ENCODE results near the gene TRIM10.

DNA sequence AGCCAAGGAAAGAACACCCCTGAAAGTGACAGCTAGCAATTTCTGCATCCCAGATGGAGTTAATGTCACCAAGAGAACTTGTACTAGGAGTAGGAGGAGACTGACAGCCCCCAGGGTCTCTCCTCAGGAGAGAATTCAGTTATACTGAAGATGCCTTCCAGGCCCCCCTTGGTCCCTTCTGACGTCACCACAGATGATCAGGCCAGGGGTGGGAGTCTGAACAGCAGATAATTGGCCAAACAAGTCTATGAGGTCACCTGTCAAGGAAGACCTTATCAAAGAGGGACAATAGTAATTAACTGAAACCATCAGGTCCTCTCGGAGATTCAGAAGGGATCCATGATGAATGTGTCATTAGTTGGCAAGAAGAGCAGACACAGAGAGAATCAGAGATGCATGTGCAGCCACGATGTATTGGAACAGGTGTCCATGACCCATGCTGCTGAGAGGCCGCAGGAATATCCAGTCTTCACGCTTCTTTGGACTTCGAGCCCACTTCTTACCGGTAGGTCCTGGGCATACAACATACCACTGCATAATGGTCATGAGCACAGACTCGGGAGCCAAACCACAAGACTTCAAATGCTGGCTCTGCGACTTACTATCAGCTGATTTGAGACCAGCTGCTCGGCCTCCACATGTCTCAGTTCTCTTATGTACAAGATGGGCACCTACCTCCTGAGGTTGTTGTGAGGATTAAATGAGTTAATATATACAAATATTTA, 10.2 kb downstream of the TRIM10 start:
- TF ChIP-seq, protein P1, sequence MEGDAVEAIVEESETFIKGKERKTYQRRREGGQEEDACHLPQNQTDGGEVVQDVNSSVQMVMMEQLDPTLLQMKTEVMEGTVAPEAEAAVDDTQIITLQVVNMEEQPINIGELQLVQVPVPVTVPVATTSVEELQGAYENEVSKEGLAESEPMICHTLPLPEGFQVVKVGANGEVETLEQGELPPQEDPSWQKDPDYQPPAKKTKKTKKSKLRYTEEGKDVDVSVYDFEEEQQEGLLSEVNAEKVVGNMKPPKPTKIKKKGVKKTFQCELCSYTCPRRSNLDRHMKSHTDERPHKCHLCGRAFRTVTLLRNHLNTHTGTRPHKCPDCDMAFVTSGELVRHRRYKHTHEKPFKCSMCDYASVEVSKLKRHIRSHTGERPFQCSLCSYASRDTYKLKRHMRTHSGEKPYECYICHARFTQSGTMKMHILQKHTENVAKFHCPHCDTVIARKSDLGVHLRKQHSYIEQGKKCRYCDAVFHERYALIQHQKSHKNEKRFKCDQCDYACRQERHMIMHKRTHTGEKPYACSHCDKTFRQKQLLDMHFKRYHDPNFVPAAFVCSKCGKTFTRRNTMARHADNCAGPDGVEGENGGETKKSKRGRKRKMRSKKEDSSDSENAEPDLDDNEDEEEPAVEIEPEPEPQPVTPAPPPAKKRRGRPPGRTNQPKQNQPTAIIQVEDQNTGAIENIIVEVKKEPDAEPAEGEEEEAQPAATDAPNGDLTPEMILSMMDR (conservative IDR thresholded peaks at IDR 0.05; ENCODE audit: low read depth in 2 of 2), result no peak
- TF ChIP-seq POLR2AphosphoS5 (IDR thresholded peaks at IDR 0.05; ENCODE audit: low read depth), result no peak

Data from GM23338 (cell line).